GM19043 (cell line): ENCODE results near the gene CCDC51.
"Not testable (repeated sequence)": the region's sequence is repeated elsewhere in the genome, so short reads cannot be mapped to it uniquely, and the experiment has no call there.

Experiments used
- ATAC-seq: cut with Tn5 transposase; IDR thresholded peaks from one replicate; pipeline ENCODE4 v1.9.1; 2021; ENCODE audit warnings: low read depth; ENCODE audit not compliant: unreplicated experiment

Gene CCDC51

GRCh38 chr3:48439820-48440589 is at the start of gene CCDC51, which contains the start of gene TMA7:
Gene CCDC51 (minus strand): TSS chr3:48440119. CDS start chr3:48435128, 4,991 bp downstream.
Gene TMA7 (plus strand): TSS chr3:48440257. CDS start chr3:48440297, 40 bp downstream.
- peak; percentile 92 for ATAC-seq

- ATAC-seq, result no peak
Measured at GRCh38 chr3:48486952-48487351, 47.0 kb upstream of the CCDC51 start.

GRCh38 chr3:48482822-48483221 is 42.9 kb upstream of the CCDC51 start:
- not testable (repeated sequence) for ATAC-seq

- not testable (repeated sequence) for ATAC-seq
Measured at GRCh38 chr3:48480891-48481290, 41.0 kb upstream of the CCDC51 start.

GRCh38 chr3:48478626-48479555 is 39.0 kb upstream of the CCDC51 start:
- ATAC-seq, result peak; percentile 52

- ATAC-seq, result no peak
Measured at GRCh38 chr3:48477959-48478520, 38.1 kb upstream of the CCDC51 start.

GRCh38 chr3:48476426-48477053 is 36.6 kb upstream of the CCDC51 start:
- ATAC-seq, result no peak

GRCh38 chr3:48475188-48475587 is 35.3 kb upstream of the CCDC51 start:
- ATAC-seq, result no peak

GRCh38 chr3:48474619-48475018 is 34.7 kb upstream of the CCDC51 start:
- ATAC-seq, result no peak

- ATAC-seq, result not testable (repeated sequence)
Measured at GRCh38 chr3:48474031-48474430, 34.1 kb upstream of the CCDC51 start.

GRCh38 chr3:48473617-48473952 is 33.7 kb upstream of the CCDC51 start:
- ATAC-seq, result no peak

- peak; percentile 83 for ATAC-seq
Measured at GRCh38 chr3:48472923-48473616, 33.2 kb upstream of the CCDC51 start.

- ATAC-seq, result no peak
Measured at GRCh38 chr3:48472673-48472922, 32.7 kb upstream of the CCDC51 start.

GRCh38 chr3:48470286-48470685 is 30.4 kb upstream of the CCDC51 start:
- ATAC-seq, result no peak

GRCh38 chr3:48469046-48469915 is 29.4 kb upstream of the CCDC51 start:
- ATAC-seq, result no peak

- ATAC-seq, result no peak
Measured at GRCh38 chr3:48468329-48468731, 28.4 kb upstream of the CCDC51 start.

- ATAC-seq, result no peak
Measured at GRCh38 chr3:48467473-48468267, 27.8 kb upstream of the CCDC51 start.

- no peak for ATAC-seq
Measured at GRCh38 chr3:48467110-48467454, 27.2 kb upstream of the CCDC51 start.
